ENCODE data around the gene PRKN. TPM values are rescaled to one million over a fixed set of nuclear protein-coding genes. Genes with fewer than 3 reads are reported as not detected.

Gene PRKN
- total RNA-seq, 2 donors from 2014 or later, result 8.3 to 8.4 TPM

DNA sequence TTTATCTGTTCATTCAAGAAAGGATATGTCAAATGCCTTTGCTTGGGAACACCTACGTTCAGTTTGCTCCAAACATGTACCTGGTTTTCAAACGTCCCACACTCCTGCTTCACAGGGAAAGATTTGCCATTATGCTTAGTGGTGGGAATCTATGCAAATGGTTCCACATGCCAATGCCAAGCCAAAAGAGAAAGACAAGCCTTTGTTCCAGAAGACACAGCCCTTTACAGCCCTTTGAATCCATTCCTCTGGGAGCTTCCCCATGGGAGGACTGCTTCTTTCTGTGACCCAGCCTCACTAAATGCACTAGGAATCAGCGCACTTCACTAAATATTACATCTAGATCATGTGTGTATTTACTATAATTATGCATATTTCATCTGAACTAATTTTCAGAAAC is 619.5 kb downstream of the PRKN start:
- DNase-seq (no peak), ATAC-seq (no peak)
- no peaks in the 10 kb centered on the region for H3K9me3 ChIP-seq (ENCODE audit: control insufficient read depth, low read length, poor library complexity, severe bottlenecking)
- Mint-ChIP-seq H3K36me3 (ENCODE audit: low read depth) (peaks cover 2% of the 10 kb centered on the region), H3K4me1 (no peaks in the 10 kb centered on the region), H3K4me3 (no peak overlapping the region), H3K27ac (no peak overlapping the region), H3K27me3 (no peaks in the 10 kb centered on the region)

- H3K36me3 Mint-ChIP-seq (ENCODE audit: low read depth), result no peaks in the 10 kb centered on the region
- H3K4me3 Mint-ChIP-seq, result no peak overlapping the region
- no peaks in the 10 kb centered on the region for H3K4me1 Mint-ChIP-seq
- H3K27ac Mint-ChIP-seq, result no peak overlapping the region
- DNase-seq (no peak), ATAC-seq (no peak)
- H3K27me3 Mint-ChIP-seq, result no peaks in the 10 kb centered on the region
- no peaks in the 10 kb centered on the region for H3K9me3 ChIP-seq (ENCODE audit: control insufficient read depth, low read length, poor library complexity, severe bottlenecking)
Measured at GRCh38 chr6:162100096-162100495, 627.5 kb downstream of the PRKN start.

- ATAC-seq (no peak), DNase-seq (no peak)
- Mint-ChIP-seq H3K4me3 (no peak overlapping the region), H3K27me3 (no peaks in the 10 kb centered on the region), H3K4me1 (no peaks in the 10 kb centered on the region), H3K36me3 (ENCODE audit: low read depth) (no peaks in the 10 kb centered on the region), H3K27ac (no peak overlapping the region)
- H3K9me3 ChIP-seq (ENCODE audit: control insufficient read depth, low read length, poor library complexity, severe bottlenecking), result no peaks in the 10 kb centered on the region
Measured at GRCh38 chr6:162099685-162100084, 627.9 kb downstream of the PRKN start.

GRCh38 chr6:162092816-162093502 is 634.6 kb downstream of the PRKN start:
- Mint-ChIP-seq H3K27me3 (no peaks in the 10 kb centered on the region), H3K4me3 (no peak overlapping the region), H3K27ac (no peak overlapping the region), H3K4me1 (no peaks in the 10 kb centered on the region), H3K36me3 (ENCODE audit: low read depth) (no peaks in the 10 kb centered on the region)
- H3K9me3 ChIP-seq (ENCODE audit: control insufficient read depth, low read length, poor library complexity, severe bottlenecking), result no peaks in the 10 kb centered on the region
- no peak for ATAC-seq
- DNase-seq, result no peak

- Mint-ChIP-seq H3K27me3 (no peaks in the 10 kb centered on the region), H3K36me3 (ENCODE audit: low read depth) (no peaks in the 10 kb centered on the region), H3K4me3 (no peak overlapping the region), H3K27ac (no peak overlapping the region), H3K4me1 (no peaks in the 10 kb centered on the region)
- DNase-seq, result no peak
- no peak for ATAC-seq
- H3K9me3 ChIP-seq (ENCODE audit: control insufficient read depth, low read length, poor library complexity, severe bottlenecking), result no peaks in the 10 kb centered on the region
Measured at GRCh38 chr6:162090734-162091133, 636.8 kb downstream of the PRKN start.

DNA sequence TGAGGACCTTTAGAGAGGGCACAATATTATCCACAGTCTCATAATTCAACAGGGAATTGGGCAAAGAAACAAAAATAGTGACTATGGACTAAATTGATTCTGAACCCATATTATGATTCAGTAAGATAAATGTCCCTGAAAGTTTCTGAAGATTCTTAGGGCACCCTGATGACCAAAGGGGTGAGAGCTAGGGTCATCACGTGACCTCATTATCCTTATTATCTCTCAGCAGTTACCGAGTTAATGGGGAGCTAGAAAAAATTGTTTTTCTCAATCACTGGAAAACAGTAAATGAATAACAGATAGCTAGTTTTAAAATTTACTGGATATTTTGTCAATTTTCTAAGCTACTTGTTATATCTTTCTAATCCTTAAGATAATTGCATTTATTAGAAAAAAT is 639.5 kb downstream of the PRKN start:
- no peaks in the 10 kb centered on the region for H3K9me3 ChIP-seq (ENCODE audit: control insufficient read depth, low read length, poor library complexity, severe bottlenecking)
- H3K4me3 Mint-ChIP-seq, result no peak overlapping the region
- DNase-seq (no peak), ATAC-seq (no peak)
- no peaks in the 10 kb centered on the region for H3K4me1 Mint-ChIP-seq
- no peaks in the 10 kb centered on the region for H3K27me3 Mint-ChIP-seq
- H3K36me3 Mint-ChIP-seq (ENCODE audit: low read depth), result no peaks in the 10 kb centered on the region
- H3K27ac Mint-ChIP-seq, result no peak overlapping the region

DNA sequence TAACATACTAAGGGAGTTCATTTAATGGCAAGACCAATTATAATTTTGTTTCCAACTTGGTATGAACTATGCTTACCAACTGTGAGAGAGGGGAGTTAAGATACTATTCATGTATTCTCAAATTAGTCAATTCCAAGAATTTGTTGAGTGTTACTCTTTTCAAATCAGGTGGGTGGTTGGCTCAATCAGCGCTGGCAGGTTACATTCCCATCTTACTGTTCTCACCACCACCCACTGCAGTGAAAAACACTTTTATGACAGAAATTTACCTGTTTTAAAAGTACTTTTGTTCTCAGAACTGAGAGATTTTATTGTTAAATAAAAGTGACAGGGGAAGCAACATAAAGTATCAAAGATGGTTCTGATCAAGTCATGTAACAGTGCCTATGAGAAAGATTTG is 642.0 kb downstream of the PRKN start:
- H3K36me3 Mint-ChIP-seq (ENCODE audit: low read depth), result no peaks in the 10 kb centered on the region
- no peaks in the 10 kb centered on the region for H3K4me1 Mint-ChIP-seq
- H3K27me3 Mint-ChIP-seq, result no peaks in the 10 kb centered on the region
- H3K27ac Mint-ChIP-seq, result no peak overlapping the region
- no peak for DNase-seq
- ATAC-seq, result no peak
- H3K4me3 Mint-ChIP-seq, result no peak overlapping the region
- H3K9me3 ChIP-seq (ENCODE audit: control insufficient read depth, low read length, poor library complexity, severe bottlenecking), result no peaks in the 10 kb centered on the region

DNA sequence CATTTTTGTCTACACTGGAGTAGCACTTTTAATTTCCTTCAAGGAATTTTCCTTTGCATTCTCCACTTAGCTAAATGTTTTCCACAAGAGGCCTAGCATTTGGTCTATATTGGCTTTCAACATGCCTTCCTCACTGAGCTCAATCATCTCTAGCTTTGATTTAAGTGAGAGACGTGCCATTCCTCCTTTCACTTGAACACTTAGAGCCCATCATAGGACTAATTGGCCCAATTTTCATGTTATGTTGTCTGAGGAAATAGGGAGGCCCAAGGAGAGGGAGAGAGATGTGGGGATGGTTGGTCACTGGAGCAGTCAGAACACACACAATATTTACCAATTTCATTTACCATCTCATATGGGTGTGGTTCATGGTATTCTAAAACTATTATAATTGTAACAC is 645.0 kb downstream of the PRKN start:
- Mint-ChIP-seq H3K36me3 (ENCODE audit: low read depth) (no peaks in the 10 kb centered on the region), H3K4me1 (no peaks in the 10 kb centered on the region), H3K27ac (no peak overlapping the region), H3K4me3 (no peak overlapping the region), H3K27me3 (no peaks in the 10 kb centered on the region)
- DNase-seq, result no peak
- no peak for ATAC-seq
- no peaks in the 10 kb centered on the region for H3K9me3 ChIP-seq (ENCODE audit: control insufficient read depth, low read length, poor library complexity, severe bottlenecking)

DNA sequence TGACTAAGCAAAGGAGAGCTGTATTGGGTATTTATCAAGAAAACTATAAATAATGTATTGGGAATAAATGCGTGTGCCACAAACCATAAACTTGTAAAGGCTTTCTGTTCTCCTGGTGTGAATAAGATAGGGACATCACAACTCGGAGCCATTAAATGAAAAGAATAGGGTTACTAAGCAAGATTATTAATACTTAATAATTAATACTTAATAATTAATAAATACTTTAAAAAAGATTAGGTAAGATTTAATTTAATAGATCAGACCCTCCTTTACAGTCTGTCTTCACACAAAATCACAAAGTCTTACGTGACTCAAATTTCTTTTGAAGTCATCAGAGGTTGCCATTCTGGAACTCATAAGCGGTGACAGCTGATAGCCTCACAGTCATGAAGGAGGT is 648.9 kb downstream of the PRKN start:
- Mint-ChIP-seq H3K27ac (no peak overlapping the region), H3K27me3 (no peaks in the 10 kb centered on the region), H3K4me3 (no peak overlapping the region), H3K4me1 (no peaks in the 10 kb centered on the region), H3K36me3 (ENCODE audit: low read depth) (no peaks in the 10 kb centered on the region)
- ATAC-seq (no peak), DNase-seq (no peak)
- H3K9me3 ChIP-seq (ENCODE audit: control insufficient read depth, low read length, poor library complexity, severe bottlenecking), result no peaks in the 10 kb centered on the region

DNA sequence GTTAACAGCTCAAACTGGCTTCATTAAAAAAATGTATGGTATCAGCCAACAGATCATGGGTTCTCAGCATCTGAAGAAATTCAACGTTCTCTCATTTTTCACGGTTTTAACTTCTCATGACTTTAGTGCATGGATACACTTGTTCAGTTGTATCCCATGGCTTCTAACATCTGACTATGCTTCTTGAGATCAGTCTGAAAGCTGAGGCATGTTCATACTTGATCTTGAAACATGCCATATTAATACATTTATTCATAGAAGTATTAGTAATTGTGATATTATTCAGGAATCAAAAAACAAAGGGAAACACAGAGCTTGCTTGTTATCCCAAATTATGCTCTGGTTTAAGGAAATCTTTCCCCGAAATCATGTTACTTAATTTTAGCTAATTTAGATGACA is 649.4 kb downstream of the PRKN start:
- no peak for ATAC-seq
- H3K9me3 ChIP-seq (ENCODE audit: control insufficient read depth, low read length, poor library complexity, severe bottlenecking), result no peaks in the 10 kb centered on the region
- Mint-ChIP-seq H3K27ac (no peak overlapping the region), H3K4me3 (no peak overlapping the region), H3K27me3 (no peaks in the 10 kb centered on the region), H3K4me1 (no peaks in the 10 kb centered on the region), H3K36me3 (ENCODE audit: low read depth) (no peaks in the 10 kb centered on the region)
- no peak for DNase-seq

DNA sequence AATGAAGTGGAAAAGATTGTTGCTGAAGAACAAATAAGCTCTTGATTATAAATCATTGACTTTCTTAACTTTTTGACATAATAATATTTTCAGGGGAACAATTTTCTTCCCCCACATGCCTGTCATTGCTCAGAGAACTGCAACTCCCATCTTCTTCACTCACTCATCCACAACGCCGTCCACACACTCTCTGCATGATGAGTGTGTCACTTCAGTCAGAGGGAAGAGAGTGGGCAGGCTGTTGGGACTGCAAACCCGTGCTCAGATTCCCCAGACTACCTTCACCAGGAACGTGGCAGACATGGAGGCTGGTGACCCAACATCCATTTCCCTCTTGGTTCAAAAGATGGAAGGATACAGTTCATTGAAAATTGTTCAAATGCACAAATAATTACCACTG is 650.8 kb downstream of the PRKN start:
- no peak overlapping the region for H3K27ac Mint-ChIP-seq
- ATAC-seq, result no peak
- no peaks in the 10 kb centered on the region for H3K36me3 Mint-ChIP-seq (ENCODE audit: low read depth)
- no peaks in the 10 kb centered on the region for H3K9me3 ChIP-seq (ENCODE audit: control insufficient read depth, low read length, poor library complexity, severe bottlenecking)
- H3K27me3 Mint-ChIP-seq, result no peaks in the 10 kb centered on the region
- no peaks in the 10 kb centered on the region for H3K4me1 Mint-ChIP-seq
- H3K4me3 Mint-ChIP-seq, result no peak overlapping the region
- DNase-seq, result no peak

DNA sequence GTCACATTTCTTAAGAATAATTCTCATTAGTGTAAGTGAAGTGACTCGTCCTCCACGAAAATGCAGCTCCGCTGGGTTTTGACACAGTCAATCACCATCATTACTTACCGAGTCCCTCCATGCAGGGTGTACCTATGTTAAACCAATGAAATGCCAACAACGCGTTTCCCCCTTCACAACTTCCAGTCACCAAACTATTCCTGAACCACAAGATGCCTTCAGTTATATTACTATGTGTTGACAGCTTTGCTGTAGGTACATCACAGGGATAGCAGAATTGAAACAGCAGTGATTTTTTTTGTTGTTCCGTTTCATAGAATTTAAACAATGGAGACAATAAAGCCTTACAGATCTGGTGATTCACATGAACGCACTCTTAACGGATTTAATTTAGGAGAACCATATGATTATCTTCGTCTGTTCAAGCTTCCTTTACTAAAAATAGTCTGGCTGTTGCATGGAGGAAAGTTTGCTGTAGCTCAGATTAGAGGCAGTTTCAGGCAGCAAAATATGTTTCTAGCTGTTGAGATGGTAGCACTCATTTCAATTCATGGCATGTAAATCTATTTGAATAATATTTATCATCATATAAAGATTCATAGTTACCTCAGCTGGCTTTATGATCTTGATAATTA is 652.8 kb downstream of the PRKN start:
- Mint-ChIP-seq H3K27me3 (no peaks in the 10 kb centered on the region), H3K36me3 (ENCODE audit: low read depth) (peaks cover 2% of the 10 kb centered on the region), H3K4me1 (no peaks in the 10 kb centered on the region), H3K27ac (no peak overlapping the region), H3K4me3 (no peak overlapping the region)
- ATAC-seq, result no peak
- no peak for DNase-seq
- no peaks in the 10 kb centered on the region for H3K9me3 ChIP-seq (ENCODE audit: control insufficient read depth, low read length, poor library complexity, severe bottlenecking)

DNA sequence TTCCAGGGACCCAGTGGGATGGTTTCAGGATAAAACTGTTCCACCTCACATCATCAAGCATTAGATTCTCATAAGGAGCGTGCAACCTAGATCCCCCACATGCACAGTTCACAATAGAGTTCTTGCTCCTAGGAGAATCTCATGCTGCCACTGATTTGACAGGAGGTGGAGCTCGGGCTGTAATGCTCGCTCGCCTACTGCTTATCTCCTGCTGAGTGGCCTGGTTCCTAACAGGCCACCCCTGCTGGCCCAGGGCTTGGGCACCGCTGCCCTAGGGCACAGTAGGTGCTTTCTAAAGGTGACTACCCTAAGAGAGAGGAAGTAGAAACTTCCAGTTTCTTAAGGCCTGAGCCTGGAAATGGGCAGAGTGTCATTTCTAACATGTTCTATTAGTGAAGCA is 656.9 kb downstream of the PRKN start:
- H3K9me3 ChIP-seq (ENCODE audit: control insufficient read depth, low read length, poor library complexity, severe bottlenecking), result no peaks in the 10 kb centered on the region
- Mint-ChIP-seq H3K4me1 (no peaks in the 10 kb centered on the region), H3K27me3 (no peaks in the 10 kb centered on the region), H3K36me3 (ENCODE audit: low read depth) (peaks cover 2% of the 10 kb centered on the region), H3K4me3 (no peak overlapping the region), H3K27ac (no peak overlapping the region)
- no peak for ATAC-seq
- no peak for DNase-seq

DNA sequence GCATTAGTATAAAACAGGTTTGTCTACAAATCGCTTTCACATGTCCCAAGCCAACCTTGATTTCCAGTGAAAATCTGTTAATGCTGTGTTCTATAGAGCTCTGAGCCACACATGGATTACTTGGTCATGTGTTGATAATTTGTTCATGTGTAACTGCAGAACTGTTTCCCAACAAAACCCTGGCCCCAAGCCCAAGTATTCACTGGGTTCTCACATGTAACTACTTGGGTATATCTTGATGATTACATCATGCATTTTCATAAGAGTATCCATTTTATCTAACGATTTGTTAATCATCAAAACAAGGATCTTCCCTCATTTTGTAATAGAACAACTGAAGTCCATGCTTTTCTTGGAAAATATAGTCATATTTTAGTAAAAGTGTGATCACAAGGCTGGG is 657.6 kb downstream of the PRKN start:
- Mint-ChIP-seq H3K36me3 (ENCODE audit: low read depth) (peaks cover 2% of the 10 kb centered on the region), H3K27ac (no peak overlapping the region), H3K27me3 (no peaks in the 10 kb centered on the region), H3K4me1 (no peaks in the 10 kb centered on the region), H3K4me3 (no peak overlapping the region)
- ATAC-seq (no peak), DNase-seq (no peak)
- H3K9me3 ChIP-seq (ENCODE audit: control insufficient read depth, low read length, poor library complexity, severe bottlenecking), result no peaks in the 10 kb centered on the region

All from T-helper 17 cell (primary cell).